LNCAP (cell line): ENCODE measurements around the gene TRIM41.

Experiments
- TF ChIP-seq, protein P1 (sequence below): fragments of 450-650 bp; IDR thresholded peaks from 2 replicates; pipeline ENCODE4 v1.5.1; 2017; ENCODE audit warnings: mild to moderate bottlenecking

The TRIM41 gene

DNA sequence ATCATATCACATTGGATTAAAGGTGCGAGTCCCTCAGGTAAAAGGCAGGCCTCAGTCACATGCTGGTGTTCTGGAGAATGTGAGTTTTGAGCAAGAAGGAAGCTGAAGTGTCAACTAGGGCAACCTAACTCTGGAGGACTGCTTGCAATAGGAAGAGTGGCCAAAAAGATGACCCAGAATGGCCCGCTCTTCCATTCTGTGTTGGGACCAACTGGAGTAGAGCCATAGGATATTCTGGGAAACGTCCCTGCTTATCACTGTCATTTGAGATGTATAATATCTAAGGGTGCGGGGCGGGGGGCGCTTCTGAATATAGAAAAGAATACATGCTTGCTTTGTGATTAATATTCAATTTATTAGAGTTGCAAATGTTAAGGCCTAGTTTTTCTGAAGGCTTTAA is 11.0 kb upstream of the TRIM41 start:
- TF ChIP-seq, protein P1, sequence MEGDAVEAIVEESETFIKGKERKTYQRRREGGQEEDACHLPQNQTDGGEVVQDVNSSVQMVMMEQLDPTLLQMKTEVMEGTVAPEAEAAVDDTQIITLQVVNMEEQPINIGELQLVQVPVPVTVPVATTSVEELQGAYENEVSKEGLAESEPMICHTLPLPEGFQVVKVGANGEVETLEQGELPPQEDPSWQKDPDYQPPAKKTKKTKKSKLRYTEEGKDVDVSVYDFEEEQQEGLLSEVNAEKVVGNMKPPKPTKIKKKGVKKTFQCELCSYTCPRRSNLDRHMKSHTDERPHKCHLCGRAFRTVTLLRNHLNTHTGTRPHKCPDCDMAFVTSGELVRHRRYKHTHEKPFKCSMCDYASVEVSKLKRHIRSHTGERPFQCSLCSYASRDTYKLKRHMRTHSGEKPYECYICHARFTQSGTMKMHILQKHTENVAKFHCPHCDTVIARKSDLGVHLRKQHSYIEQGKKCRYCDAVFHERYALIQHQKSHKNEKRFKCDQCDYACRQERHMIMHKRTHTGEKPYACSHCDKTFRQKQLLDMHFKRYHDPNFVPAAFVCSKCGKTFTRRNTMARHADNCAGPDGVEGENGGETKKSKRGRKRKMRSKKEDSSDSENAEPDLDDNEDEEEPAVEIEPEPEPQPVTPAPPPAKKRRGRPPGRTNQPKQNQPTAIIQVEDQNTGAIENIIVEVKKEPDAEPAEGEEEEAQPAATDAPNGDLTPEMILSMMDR = no peak

DNA sequence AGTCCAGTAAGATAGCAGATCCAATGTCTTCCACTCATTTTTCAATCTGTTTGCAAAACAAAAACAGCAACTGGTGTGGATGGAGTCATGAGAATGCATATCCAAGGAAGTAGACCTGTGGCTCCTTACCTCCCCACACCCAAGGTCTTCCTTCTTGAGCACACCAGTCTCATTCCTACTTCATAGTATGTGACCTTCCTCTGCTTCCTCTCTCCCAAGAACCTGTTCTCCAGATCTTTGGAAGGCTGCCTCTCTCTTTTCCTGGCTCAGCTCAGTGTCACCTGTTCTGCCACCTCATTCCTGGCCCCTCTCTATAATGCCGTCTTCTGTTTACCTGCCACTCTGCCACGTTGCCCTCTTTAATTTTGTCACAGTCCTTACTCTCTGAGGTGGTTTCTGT is 10.1 kb upstream of the TRIM41 start:
- TF ChIP-seq, protein P1 = no peak

DNA sequence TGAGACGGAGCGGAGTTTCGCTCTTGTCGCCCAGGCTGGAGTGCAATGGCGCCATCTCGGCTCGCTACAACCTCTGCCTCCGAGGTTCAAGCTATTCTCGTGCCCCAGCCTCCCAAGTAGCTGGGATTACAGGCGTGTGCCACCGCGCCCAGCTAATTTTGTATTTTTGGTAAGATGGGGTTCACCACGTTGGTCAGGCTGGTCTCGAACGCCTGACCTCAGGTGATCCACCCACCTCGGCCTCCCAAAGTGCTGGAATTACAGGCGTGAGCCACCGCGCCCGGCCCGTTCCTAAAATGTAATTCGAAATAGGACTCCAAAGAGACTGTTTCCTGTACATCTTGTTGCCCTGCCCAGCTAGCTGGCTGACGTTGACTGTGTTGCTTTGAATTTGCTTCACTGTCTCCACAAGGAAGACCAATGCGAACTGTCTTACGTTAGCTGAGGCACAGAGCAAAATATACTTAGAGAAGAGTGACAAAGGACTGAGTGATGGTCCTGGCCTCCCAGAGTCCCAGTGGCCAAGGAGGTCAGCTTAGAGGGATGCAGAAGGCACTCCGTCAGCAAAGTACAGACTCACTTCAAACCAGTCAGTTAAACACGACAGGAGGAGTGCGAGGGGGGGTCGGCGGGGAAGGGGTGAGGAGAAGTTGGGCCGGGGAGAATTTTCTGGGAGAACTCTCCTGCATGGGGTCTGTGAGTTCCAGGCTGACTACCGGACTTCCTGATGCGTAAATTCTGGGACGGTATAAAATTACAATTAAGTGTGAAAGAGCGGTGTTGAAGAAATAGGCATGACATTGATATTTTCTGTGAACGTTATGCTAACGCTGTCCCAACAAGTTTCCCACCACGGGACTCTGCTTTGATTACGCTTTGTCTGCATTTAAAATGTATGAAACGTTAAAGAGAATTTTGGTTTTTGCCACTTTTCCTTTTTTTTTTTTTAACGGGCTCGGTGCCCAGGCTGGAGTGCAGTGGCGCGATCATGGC is 6.8 kb upstream of the TRIM41 start:
- TF ChIP-seq, protein P1 = no peak

GRCh38 chr5:181217111-181217802 is 5.8 kb upstream of the TRIM41 start:
- TF ChIP-seq, protein P1 = no peak

GRCh38 chr5:181217803-181218062 is 5.3 kb upstream of the TRIM41 start:
- TF ChIP-seq, protein P1 = no peak

- TF ChIP-seq, protein P1 = no peak
Observed at GRCh38 chr5:181218795-181219124, 4.3 kb upstream of the TRIM41 start.

DNA sequence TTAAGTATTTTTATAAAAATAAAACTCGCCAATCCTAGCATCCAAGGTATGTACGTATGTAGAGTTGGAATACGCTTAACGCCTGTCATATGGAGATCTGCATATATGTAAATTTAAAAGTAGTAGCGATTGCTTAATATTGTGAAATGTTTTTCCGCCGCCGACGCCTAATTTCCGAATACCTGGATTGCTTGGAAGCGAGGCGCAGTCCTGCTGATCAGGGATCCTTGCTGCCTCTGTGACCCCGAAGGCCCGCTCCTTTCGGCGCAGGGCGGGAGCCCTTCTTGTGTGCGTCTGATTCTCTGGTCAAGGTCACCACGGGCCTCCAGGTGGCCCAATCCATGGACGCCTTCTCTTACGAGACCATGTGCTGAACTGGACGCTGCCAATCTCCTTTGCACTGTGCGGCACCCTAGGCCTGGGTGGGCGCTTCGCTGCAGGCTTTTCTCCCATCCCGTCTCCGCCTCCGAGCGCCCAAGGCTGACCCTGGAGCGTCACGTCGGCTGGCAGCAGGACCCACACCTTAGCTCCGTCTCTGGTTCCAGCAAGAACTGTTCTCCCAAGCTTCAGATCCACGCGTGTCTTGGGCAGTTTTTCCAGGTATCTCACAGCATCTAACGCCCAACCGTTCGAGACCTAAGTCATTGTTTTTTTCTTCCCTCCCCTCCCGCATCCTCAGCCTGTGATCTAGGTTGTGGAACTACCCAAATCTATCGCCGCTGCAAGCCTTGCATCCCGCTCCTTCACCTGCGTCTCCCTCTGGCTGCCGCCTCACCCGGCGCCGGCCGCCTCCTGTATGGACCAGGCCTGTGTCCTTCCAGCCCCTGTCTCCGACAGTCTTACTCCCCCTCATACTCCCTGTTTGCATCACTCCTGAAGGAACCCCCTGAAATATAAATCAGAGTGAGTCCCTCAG is 3.6 kb upstream of the TRIM41 start:
- TF ChIP-seq, protein P1 = no peak
